Measurements from ENCODE around the gene TWNK. TPM values are rescaled to one million over a fixed set of nuclear protein-coding genes. Genes with fewer than 3 reads are reported as not detected.
A peak's percentile ranks its signal among the peaks of the same experiment; 100 is the strongest.

Gene TWNK
- total and polyA plus RNA-seq, 3 experiments from 2014 or later, result 8.2 to 44.3 (median 40.6) TPM

GRCh38 chr10:101015582-101015973 is 28.2 kb downstream of the TWNK start:
- Mint-ChIP-seq H3K4me3 (no peak overlapping the region), H3K27ac (no peak overlapping the region), H3K27me3 (peaks cover 35 to 42% of the 10 kb centered on the region in 2 donors), H3K9me3 (no peaks in the 10 kb centered on the region), H3K4me1 (peaks cover 9 to 19% (median 17%) of the 10 kb centered on the region in 3 donors), H3K36me3 (peaks cover 0 to 4% (median 2%) of the 10 kb centered on the region in 3 donors)
- Histone ChIP-seq H3K4me3 (ENCODE audit: low read length) (no peak overlapping the region), H3K27ac (ENCODE audit: low read depth, low read length) (no peak overlapping the region), H3K9me3 (ENCODE audit: low read length) (no peaks in the 10 kb centered on the region), H3K36me3 (ENCODE audit: insufficient read depth, low read length) (no peaks in the 10 kb centered on the region), H3K4me1 (ENCODE audit: insufficient read depth, low read length) (peaks cover 13% of the 10 kb centered on the region), H3K27me3 (ENCODE audit: insufficient read depth, low read length, poor library complexity, severe bottlenecking) (peaks cover 20% of the 10 kb centered on the region)
- CTCF ChIA-PET, result interaction anchor here (0.7 to 6.9 kb wide), 10 partner anchors 11 to 51 kb away, joined by 3 to 98 read pairs (median 8); partner anchors contain the start of genes KAZALD1, LZTS2, PDZD7 and SFXN3
- POLR2A ChIA-PET, result interaction anchor here (0.9 kb wide), 1 partner anchor 15 kb away, joined by 3 read pairs; the partner anchor contains the start of genes PDZD7 and SFXN3
- DNase-seq, result no peak

- no peak overlapping the region for H3K4me3 Mint-ChIP-seq
Measured at GRCh38 chr10:101016814-101017213, 29.5 kb downstream of the TWNK start.

GRCh38 chr10:101018118-101018599 is 30.8 kb downstream of the TWNK start:
- peaks cover 6% of the 10 kb centered on the region for H3K4me1 ChIP-seq (ENCODE audit: insufficient read depth, low read length)
- POLR2A ChIA-PET, result interaction anchor here (0.6 kb wide), 1 partner anchor 839 kb away, joined by 4 read pairs; no protein-coding TSS in a partner anchor
- Mint-ChIP-seq H3K4me1 (peaks cover 4 to 14% (median 10%) of the 10 kb centered on the region in 3 donors), H3K36me3 (peaks cover 0 to 4% (median 2%) of the 10 kb centered on the region in 3 donors), H3K27ac (no peak overlapping the region), H3K9me3 (no peaks in the 10 kb centered on the region), H3K27me3 (peaks cover 36 to 52% of the 10 kb centered on the region in 2 donors), H3K4me3 (no peak overlapping the region)
- CTCF ChIA-PET, result interaction anchor here (0.6 to 6.9 kb wide), 13 partner anchors 9 to 456 kb away, joined by 3 to 98 read pairs (median 6); partner anchors contain the start of genes LZTS2, PDZD7 and SFXN3
- DNase-seq, result no peak
- no peak overlapping the region for H3K27ac ChIP-seq (ENCODE audit: low read depth, low read length)
- H3K27me3 ChIP-seq (ENCODE audit: insufficient read depth, low read length, poor library complexity, severe bottlenecking), result peaks cover 20% of the 10 kb centered on the region
- no peak overlapping the region for H3K4me3 ChIP-seq (ENCODE audit: low read length)
- H3K36me3 ChIP-seq (ENCODE audit: insufficient read depth, low read length), result no peaks in the 10 kb centered on the region
- no peaks in the 10 kb centered on the region for H3K9me3 ChIP-seq (ENCODE audit: low read length)

More at GRCh38 chr10:101016814-101017213, 29.5 kb downstream of the TWNK start:
- ChIA-PET POLR2A (interaction anchor here (0.7 kb wide), 1 partner anchor 11 kb away, joined by 3 read pairs; no protein-coding TSS in a partner anchor), CTCF (interaction anchor here (1.2 to 6.9 kb wide), 6 partner anchors 11 to 69 kb away, joined by 3 to 98 read pairs (median 13); partner anchors contain the start of genes LZTS2, PDZD7, SEMA4G and SFXN3)
- Mint-ChIP-seq H3K4me1 (peaks cover 9 to 19% (median 17%) of the 10 kb centered on the region in 3 donors), H3K9me3 (no peaks in the 10 kb centered on the region), H3K27ac (no peak overlapping the region), H3K27me3 (peaks cover 38 to 49% of the 10 kb centered on the region in 2 donors), H3K36me3 (peaks cover 0 to 4% (median 2%) of the 10 kb centered on the region in 3 donors)
- peaks cover 13% of the 10 kb centered on the region for H3K4me1 ChIP-seq (ENCODE audit: insufficient read depth, low read length)
- no peak overlapping the region for H3K27ac ChIP-seq (ENCODE audit: low read depth, low read length)
- no peak overlapping the region for H3K4me3 ChIP-seq (ENCODE audit: low read length)
- H3K36me3 ChIP-seq (ENCODE audit: insufficient read depth, low read length), result no peaks in the 10 kb centered on the region
- H3K27me3 ChIP-seq (ENCODE audit: insufficient read depth, low read length, poor library complexity, severe bottlenecking), result peaks cover 20% of the 10 kb centered on the region
- no peak for DNase-seq
- H3K9me3 ChIP-seq (ENCODE audit: low read length), result no peaks in the 10 kb centered on the region

- peaks cover 0 to 4% (median 2%) of the 10 kb centered on the region in 3 donors for H3K36me3 Mint-ChIP-seq
- H3K4me3 Mint-ChIP-seq, result no peak overlapping the region
- no peak overlapping the region for H3K4me3 ChIP-seq (ENCODE audit: low read length)
- H3K27me3 ChIP-seq (ENCODE audit: insufficient read depth, low read length, poor library complexity, severe bottlenecking), result peaks cover 20% of the 10 kb centered on the region
- no peaks in the 10 kb centered on the region for H3K9me3 ChIP-seq (ENCODE audit: low read length)
- no peak overlapping the region for H3K27ac ChIP-seq (ENCODE audit: low read depth, low read length)
- peaks cover 3% of the 10 kb centered on the region for H3K4me1 ChIP-seq (ENCODE audit: insufficient read depth, low read length)
- H3K27me3 Mint-ChIP-seq, result peaks cover 36 to 52% of the 10 kb centered on the region in 2 donors
- POLR2A ChIA-PET, result interaction anchor here (0.7 kb wide), 1 partner anchor 104 kb away, joined by 4 read pairs; no protein-coding TSS in a partner anchor
- no peaks in the 10 kb centered on the region for H3K9me3 Mint-ChIP-seq
- DNase-seq, result peak; percentile 36 to 79 (median 53)
- H3K27ac Mint-ChIP-seq, result no peak overlapping the region
- no peaks in the 10 kb centered on the region for H3K36me3 ChIP-seq (ENCODE audit: insufficient read depth, low read length)
- CTCF ChIA-PET, result interaction anchor here (0.6 to 6.9 kb wide), 17 partner anchors 9 to 105 kb away, joined by 3 to 98 read pairs (median 6); partner anchors contain the start of genes LZTS2, PDZD7 and SFXN3
- peaks cover 2 to 10% (median 6%) of the 10 kb centered on the region in 3 donors for H3K4me1 Mint-ChIP-seq
Measured at GRCh38 chr10:101018600-101019439, 31.5 kb downstream of the TWNK start.

GRCh38 chr10:101019440-101019703 is 32.0 kb downstream of the TWNK start:
- H3K36me3 ChIP-seq (ENCODE audit: insufficient read depth, low read length), result no peaks in the 10 kb centered on the region
- no peaks in the 10 kb centered on the region for H3K9me3 ChIP-seq (ENCODE audit: low read length)
- Mint-ChIP-seq H3K27me3 (peaks cover 33 to 50% of the 10 kb centered on the region in 2 donors), H3K4me3 (no peak overlapping the region), H3K36me3 (peaks cover 0 to 4% (median 2%) of the 10 kb centered on the region in 3 donors), H3K27ac (no peak overlapping the region), H3K4me1 (peaks cover 0 to 6% (median 1%) of the 10 kb centered on the region in 3 donors), H3K9me3 (no peaks in the 10 kb centered on the region)
- no peak overlapping the region for H3K27ac ChIP-seq (ENCODE audit: low read depth, low read length)
- H3K4me1 ChIP-seq (ENCODE audit: insufficient read depth, low read length), result peaks cover 3% of the 10 kb centered on the region
- no peak for DNase-seq
- no peak overlapping the region for H3K4me3 ChIP-seq (ENCODE audit: low read length)
- CTCF ChIA-PET, result interaction anchor here (0.6 to 6.9 kb wide), 14 partner anchors 9 to 104 kb away, joined by 3 to 98 read pairs (median 6); partner anchors contain the start of genes LZTS2, PDZD7 and SFXN3
- peaks cover 20% of the 10 kb centered on the region for H3K27me3 ChIP-seq (ENCODE audit: insufficient read depth, low read length, poor library complexity, severe bottlenecking)
- POLR2A ChIA-PET, result interaction anchor here (0.7 kb wide), 1 partner anchor 104 kb away, joined by 4 read pairs; no protein-coding TSS in a partner anchor

GRCh38 chr10:101020427-101021075 is 33.2 kb downstream of the TWNK start:
- H3K27me3 Mint-ChIP-seq, result peaks cover 31 to 42% of the 10 kb centered on the region in 2 donors
- Histone ChIP-seq H3K9me3 (ENCODE audit: low read length) (no peaks in the 10 kb centered on the region), H3K27ac (ENCODE audit: low read depth, low read length) (no peak overlapping the region), H3K4me1 (ENCODE audit: insufficient read depth, low read length) (no peaks in the 10 kb centered on the region), H3K4me3 (ENCODE audit: low read length) (no peak overlapping the region), H3K27me3 (ENCODE audit: insufficient read depth, low read length, poor library complexity, severe bottlenecking) (peaks cover 20% of the 10 kb centered on the region), H3K36me3 (ENCODE audit: insufficient read depth, low read length) (no peaks in the 10 kb centered on the region)
- no peak overlapping the region for H3K4me3 Mint-ChIP-seq
- POLR2A ChIA-PET, result no interaction called here
- H3K36me3 Mint-ChIP-seq, result peaks cover 0 to 4% (median 2%) of the 10 kb centered on the region in 3 donors
- no peak overlapping the region for H3K27ac Mint-ChIP-seq
- CTCF ChIA-PET, result interaction anchor here (6.9 kb wide), 1 partner anchor 24 kb away, joined by 98 read pairs; the partner anchor contains the start of gene LZTS2
- no peaks in the 10 kb centered on the region for H3K9me3 Mint-ChIP-seq
- no peak for DNase-seq
- H3K4me1 Mint-ChIP-seq, result peaks cover 0 to 3% (median 0%) of the 10 kb centered on the region in 3 donors

GRCh38 chr10:101021239-101021638 is 33.9 kb downstream of the TWNK start:
- Mint-ChIP-seq H3K4me1 (peaks cover 0 to 3% (median 0%) of the 10 kb centered on the region in 3 donors), H3K27me3 (peaks cover 27 to 37% of the 10 kb centered on the region in 2 donors)

More at GRCh38 chr10:101021239-101021638, 33.9 kb downstream of the TWNK start:
- Mint-ChIP-seq H3K9me3 (no peaks in the 10 kb centered on the region), H3K36me3 (peaks cover 0 to 2% (median under 1%) of the 10 kb centered on the region in 3 donors), H3K4me3 (no peak overlapping the region), H3K27ac (no peak overlapping the region)
- no peaks in the 10 kb centered on the region for H3K36me3 ChIP-seq (ENCODE audit: insufficient read depth, low read length)
- H3K4me1 ChIP-seq (ENCODE audit: insufficient read depth, low read length), result no peaks in the 10 kb centered on the region
- H3K9me3 ChIP-seq (ENCODE audit: low read length), result no peaks in the 10 kb centered on the region
- no peak overlapping the region for H3K27ac ChIP-seq (ENCODE audit: low read depth, low read length)
- peaks cover 17% of the 10 kb centered on the region for H3K27me3 ChIP-seq (ENCODE audit: insufficient read depth, low read length, poor library complexity, severe bottlenecking)
- ChIA-PET POLR2A (no interaction called here), CTCF (no interaction called here)
- H3K4me3 ChIP-seq (ENCODE audit: low read length), result no peak overlapping the region
- no peak for DNase-seq
